ENCODE data around the gene ZBTB8A.
A peak's percentile ranks its signal among the peaks of the same experiment; 100 is the strongest.
"Not testable (repeated sequence)": the region's sequence is repeated elsewhere in the genome, so short reads cannot be mapped to it uniquely, and the experiment has no call there.

Gene ZBTB8A

GRCh38 chr1:32538887-32539583, at the start of gene ZBTB8A:
TSS of gene ZBTB8A (plus strand) at chr1:32539427. CDS start at chr1:32592932, 53,505 bp downstream.
- peak; percentile 66 for DNase-seq

- DNase-seq = no peak
Measured at GRCh38 chr1:32489774-32490454, 49.3 kb upstream of the ZBTB8A start.

GRCh38 chr1:32491386-32491785, 47.8 kb upstream of the ZBTB8A start:
- no peak for DNase-seq

GRCh38 chr1:32494196-32494595, 45.0 kb upstream of the ZBTB8A start:
- DNase-seq = no peak

GRCh38 chr1:32494711-32495337, 44.4 kb upstream of the ZBTB8A start:
- no peak for DNase-seq

GRCh38 chr1:32496127-32496526, 43.1 kb upstream of the ZBTB8A start:
- DNase-seq = no peak

- no peak for DNase-seq
Measured at GRCh38 chr1:32498751-32499150, 40.5 kb upstream of the ZBTB8A start.

GRCh38 chr1:32500387-32501209, 38.6 kb upstream of the ZBTB8A start:
- peak; percentile 73 for DNase-seq

GRCh38 chr1:32501865-32502264, 37.4 kb upstream of the ZBTB8A start:
- no peak for DNase-seq

GRCh38 chr1:32503153-32503552, 36.1 kb upstream of the ZBTB8A start:
- DNase-seq = peak; percentile 34

- no peak for DNase-seq
Measured at GRCh38 chr1:32507021-32507420, 32.2 kb upstream of the ZBTB8A start.

GRCh38 chr1:32508761-32509160, 30.5 kb upstream of the ZBTB8A start:
- DNase-seq = no peak

GRCh38 chr1:32509939-32510338, 29.3 kb upstream of the ZBTB8A start:
- DNase-seq = no peak

GRCh38 chr1:32516402-32516801, 22.8 kb upstream of the ZBTB8A start:
- no peak for DNase-seq

- no peak for DNase-seq
Measured at GRCh38 chr1:32518976-32519375, 20.3 kb upstream of the ZBTB8A start.

- DNase-seq = peak; percentile 35
Measured at GRCh38 chr1:32521165-32521564, 18.1 kb upstream of the ZBTB8A start.

- no peak for DNase-seq
Measured at GRCh38 chr1:32525053-32525452, 14.2 kb upstream of the ZBTB8A start.

GRCh38 chr1:32525661-32526444, 13.4 kb upstream of the ZBTB8A start:
- no peak for DNase-seq

- DNase-seq = not testable (repeated sequence)
Measured at GRCh38 chr1:32528550-32528949, 10.7 kb upstream of the ZBTB8A start.

- DNase-seq = no peak
Measured at GRCh38 chr1:32533792-32534327, 5.4 kb upstream of the ZBTB8A start.

GRCh38 chr1:32536117-32536516, 3.1 kb upstream of the ZBTB8A start:
- DNase-seq = no peak

GRCh38 chr1:32536764-32537163, 2.5 kb upstream of the ZBTB8A start:
- DNase-seq = no peak

All from RPMI8226 (cell line).